Measurements from ENCODE around the gene STRBP. TPM values are rescaled to one million over a fixed set of nuclear protein-coding genes. Genes with fewer than 3 reads are reported as not detected.

The STRBP gene
- polyA plus RNA-seq, 4 donors, result 19.3 to 51.6 (median 50.1) TPM

GRCh38 chr9:123105490-123105889, 162.9 kb downstream of the STRBP start:
- no peak for DNase-seq (ENCODE audit: low read depth in 4 of 4, low spot score in 3 of 4)

GRCh38 chr9:123104807-123105206, 163.6 kb downstream of the STRBP start:
- no peak for DNase-seq (ENCODE audit: low read depth in 4 of 4, low spot score in 3 of 4)

- no peak for DNase-seq (ENCODE audit: low read depth in 4 of 4, low spot score in 3 of 4)
Observed at GRCh38 chr9:123102375-123103113, 165.8 kb downstream of the STRBP start.

- no peak for DNase-seq (ENCODE audit: low read depth in 4 of 4, low spot score in 3 of 4)
Observed at GRCh38 chr9:123099548-123099947, 168.8 kb downstream of the STRBP start.

GRCh38 chr9:123099042-123099441, 169.3 kb downstream of the STRBP start:
- DNase-seq (ENCODE audit: low read depth in 4 of 4, low spot score in 3 of 4), result no peak

- DNase-seq (ENCODE audit: low read depth in 4 of 4, low spot score in 3 of 4), result no peak
Observed at GRCh38 chr9:123098096-123098459, 170.3 kb downstream of the STRBP start.

- no peak for DNase-seq (ENCODE audit: low read depth in 4 of 4, low spot score in 3 of 4)
Observed at GRCh38 chr9:123097430-123098095, 170.8 kb downstream of the STRBP start.

- no peak for DNase-seq (ENCODE audit: low read depth in 4 of 4, low spot score in 3 of 4)
Observed at GRCh38 chr9:123096987-123097386, 171.4 kb downstream of the STRBP start.

GRCh38 chr9:123093141-123093540, 175.2 kb downstream of the STRBP start:
- no peak for DNase-seq (ENCODE audit: low read depth in 4 of 4, low spot score in 3 of 4)

- no peak for DNase-seq (ENCODE audit: low read depth in 4 of 4, low spot score in 3 of 4)
Observed at GRCh38 chr9:123091459-123091858, 176.9 kb downstream of the STRBP start.

GRCh38 chr9:123090956-123091355, 177.4 kb downstream of the STRBP start:
- DNase-seq (ENCODE audit: low read depth in 4 of 4, low spot score in 3 of 4), result no peak

GRCh38 chr9:123090198-123090896, 178.0 kb downstream of the STRBP start:
- no peak for DNase-seq (ENCODE audit: low read depth in 4 of 4, low spot score in 3 of 4)

- DNase-seq (ENCODE audit: low read depth in 4 of 4, low spot score in 3 of 4), result no peak
Observed at GRCh38 chr9:123089790-123090189, 178.6 kb downstream of the STRBP start.

GRCh38 chr9:123089040-123089439, 179.3 kb downstream of the STRBP start:
- no peak for DNase-seq (ENCODE audit: low read depth in 4 of 4, low spot score in 3 of 4)

- DNase-seq (ENCODE audit: low read depth in 4 of 4, low spot score in 3 of 4), result no peak
Observed at GRCh38 chr9:123087359-123087888, 181.0 kb downstream of the STRBP start.

GRCh38 chr9:123085916-123086315, 182.5 kb downstream of the STRBP start:
- no peak for DNase-seq (ENCODE audit: low read depth in 4 of 4, low spot score in 3 of 4)

GRCh38 chr9:123084256-123084655, 184.1 kb downstream of the STRBP start:
- no peak for DNase-seq (ENCODE audit: low read depth in 4 of 4, low spot score in 3 of 4)

GRCh38 chr9:123083680-123084079, 184.7 kb downstream of the STRBP start:
- DNase-seq (ENCODE audit: low read depth in 4 of 4, low spot score in 3 of 4), result no peak

GRCh38 chr9:123081824-123082223, 186.6 kb downstream of the STRBP start:
- peak in 2 of 4 donors; percentile 6 to 40 for DNase-seq (ENCODE audit: low read depth in 4 of 4, low spot score in 3 of 4)

- DNase-seq (ENCODE audit: low read depth in 4 of 4, low spot score in 3 of 4), result no peak
Observed at GRCh38 chr9:123080444-123080843, 187.9 kb downstream of the STRBP start.

GRCh38 chr9:123074628-123075027, 193.8 kb downstream of the STRBP start:
- DNase-seq (ENCODE audit: low read depth in 4 of 4, low spot score in 3 of 4), result no peak
